SU-DHL-6 (cell line): ENCODE measurements around the gene CLASP1.

ENCODE experiments used
- H2AFZ ChIP-seq: fragments of 200-600 bp; sonication (generic); 2 replicates; pipeline ENCODE4 v1.6.1; 2014; ENCODE audit warnings: low read depth, mild to moderate bottlenecking, moderate library complexity, mixed read lengths, antibody characterized with exemption, low read length; ENCODE audit not compliant: severe bottlenecking
- H3F3A ChIP-seq: fragments of 200-600 bp; shearing (Covaris generic); 2 replicates; pipeline ENCODE4 v1.6.0; 2016; ENCODE audit warnings: antibody characterized with exemption, mild to moderate bottlenecking; ENCODE audit not compliant: insufficient read depth
- H3K27ac ChIP-seq: fragments of 200-600 bp; sonication (generic); 2 replicates; pipeline ENCODE4 v1.5.1; 2016; ENCODE audit warnings: low read depth, mild to moderate bottlenecking, low read length, moderate library complexity, mixed read lengths
- H3K27me3 ChIP-seq: fragments of 200-600 bp; sonication (generic), shearing (Covaris generic); 2 replicates; pipeline ENCODE4 v1.6.0; 2014; ENCODE audit warnings: mild to moderate bottlenecking, low read length
- H3K36me3 ChIP-seq: fragments of 200-600 bp; sonication (generic); 2 replicates; pipeline ENCODE4 v1.6.1; 2014; ENCODE audit warnings: mild to moderate bottlenecking, low read length, mixed read lengths
- H3K4me2 ChIP-seq: fragments of 300-600, 200-600 bp; shearing (Covaris generic), sonication (generic); 2 replicates; pipeline ENCODE4 v1.6.0; 2014; ENCODE audit warnings: low read length, low read depth, mild to moderate bottlenecking; ENCODE audit not compliant: poor library complexity, severe bottlenecking
- H3K4me3 ChIP-seq: fragments of 200-600 bp; sonication (generic); 2 replicates; pipeline ENCODE4 v1.5.1; 2014; ENCODE audit warnings: antibody characterized with exemption, low read length, mild to moderate bottlenecking, mixed read lengths; ENCODE audit not compliant: insufficient read depth, poor library complexity, severe bottlenecking
- H3K79me2 ChIP-seq: fragments of 200-600 bp; sonication (generic); 2 replicates; pipeline ENCODE4 v1.6.1; 2014; ENCODE audit warnings: mild to moderate bottlenecking, low read length, moderate library complexity; ENCODE audit not compliant: insufficient read depth
- H3K9ac ChIP-seq: fragments of 200-600 bp; sonication (generic); 2 replicates; pipeline ENCODE4 v1.7.0; 2014; ENCODE audit warnings: mild to moderate bottlenecking, low read length
- H3K9me2 ChIP-seq: fragments of 200-600 bp; sonication (generic); replicated peaks from 2 replicates; pipeline ENCODE4 v1.6.1; 2014; ENCODE audit warnings: low read length; ENCODE audit not compliant: insufficient read depth
- H3K9me3 ChIP-seq: fragments of 200-600 bp; sonication (generic); 2 replicates; pipeline ENCODE4 v1.6.1; 2014; ENCODE audit warnings: low read length, mixed read lengths; ENCODE audit not compliant: insufficient read depth
- H4K20me1 ChIP-seq: fragments of 200-600 bp; sonication (generic); 2 replicates; pipeline ENCODE4 v1.6.1; 2014; ENCODE audit warnings: low read depth, mild to moderate bottlenecking, antibody characterized with exemption, low read length, moderate library complexity, mixed read lengths
- CTCF ChIP-seq: fragments of 200-600 bp; sonication (generic); IDR thresholded peaks from one replicate; pipeline ENCODE4 v1.5.1; 2017; ENCODE audit warnings: antibody characterized with exemption, mild to moderate bottlenecking, low read length, moderate library complexity; ENCODE audit not compliant: insufficient read depth, poor library complexity, severe bottlenecking
- EZH2phosphoT487 ChIP-seq: fragments of 200-600 bp; sonication (generic), shearing (Covaris generic); conservative IDR thresholded peaks from 2 replicates; pipeline ENCODE4 v1.6.1; 2018; ENCODE audit warnings: mild to moderate bottlenecking, antibody characterized with exemption, low read length, moderate library complexity, mixed read lengths

The CLASP1 gene

GRCh38 chr2:121490584-121491133, 158.6 kb downstream of the CLASP1 start:
- Histone ChIP-seq H3K9me2 (no peaks in the 10 kb centered on the region), H4K20me1 (0 out of 2 replicates have a peak, but pooled peaks cover 5% of the 10 kb centered on the region), H3K27ac (no peak overlapping the region), H3K4me2 (no peak overlapping the region), H3K27me3 (no peaks in the 10 kb centered on the region), H2AFZ (no peak overlapping the region), H3K4me3 (no peak overlapping the region), H3K9me3 (no peaks in the 10 kb centered on the region), H3K79me2 (0 out of 2 replicates have a peak, but pooled peaks cover 8% of the 10 kb centered on the region), H3K9ac (no peak overlapping the region), H3K36me3 (no peaks in the 10 kb centered on the region), H3F3A (no peaks in the 10 kb centered on the region)
- TF ChIP-seq EZH2phosphoT487 (no peak), CTCF (no peak)

GRCh38 chr2:121489911-121490583, 159.2 kb downstream of the CLASP1 start:
- 0 out of 2 replicates have a peak, but pooled peaks cover 7% of the 10 kb centered on the region for H3K79me2 ChIP-seq
- no peak overlapping the region for H2AFZ ChIP-seq
- 0 out of 2 replicates have a peak, but pooled peaks cover 5% of the 10 kb centered on the region for H4K20me1 ChIP-seq
- TF ChIP-seq EZH2phosphoT487 (no peak), CTCF (no peak)
- H3K27me3 ChIP-seq, result no peaks in the 10 kb centered on the region
- H3K27ac ChIP-seq, result no peak overlapping the region
- no peaks in the 10 kb centered on the region for H3K9me3 ChIP-seq
- no peaks in the 10 kb centered on the region for H3F3A ChIP-seq
- no peaks in the 10 kb centered on the region for H3K9me2 ChIP-seq
- no peak overlapping the region for H3K9ac ChIP-seq
- no peaks in the 10 kb centered on the region for H3K36me3 ChIP-seq
- no peak overlapping the region for H3K4me2 ChIP-seq
- no peak overlapping the region for H3K4me3 ChIP-seq

DNA sequence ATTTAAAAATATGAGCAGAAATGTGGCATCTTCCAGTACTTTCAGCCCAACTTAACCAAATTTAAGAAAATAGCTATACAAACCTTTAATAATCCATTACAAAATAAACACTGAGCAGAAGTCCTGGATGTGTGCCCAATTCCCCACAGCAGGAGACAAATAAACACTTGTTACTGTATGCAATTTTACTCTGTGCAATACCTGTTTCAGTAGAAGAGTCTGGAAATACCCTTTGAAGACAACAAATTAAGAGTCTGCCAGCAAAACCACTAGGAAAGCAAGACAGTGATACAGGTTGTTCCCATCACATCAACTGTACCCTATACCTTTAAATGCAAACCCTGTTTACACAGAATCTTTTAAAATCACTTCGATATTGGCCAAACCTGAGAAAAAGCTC, 160.0 kb downstream of the CLASP1 start:
- H3K9me3 ChIP-seq, result no peaks in the 10 kb centered on the region
- no peak for TF ChIP-seq CTCF
- TF ChIP-seq EZH2phosphoT487, result no peak
- H2AFZ ChIP-seq, result no peak overlapping the region
- H3K9me2 ChIP-seq, result no peaks in the 10 kb centered on the region
- no peak overlapping the region for H3K4me3 ChIP-seq
- H3K27me3 ChIP-seq, result no peaks in the 10 kb centered on the region
- no peak overlapping the region for H3K27ac ChIP-seq
- H3K9ac ChIP-seq, result no peak overlapping the region
- no peak overlapping the region for H3K4me2 ChIP-seq
- H3F3A ChIP-seq, result no peaks in the 10 kb centered on the region
- no peaks in the 10 kb centered on the region for H3K36me3 ChIP-seq
- H3K79me2 ChIP-seq, result 0 out of 2 replicates have a peak, but pooled peaks cover 7% of the 10 kb centered on the region
- H4K20me1 ChIP-seq, result 0 out of 2 replicates have a peak, but pooled peaks cover 5% of the 10 kb centered on the region
